ENCODE results near the gene DOCK6.
A peak's percentile ranks its signal among the peaks of the same experiment; 100 is the strongest.

DOCK6 gene

GRCh38 chr19:11268783-11269267 lies 6.5 kb upstream of the DOCK6 start:
- peak; percentile 88; the same call in 1 of the 2 replicates for TF ChIP-seq SIN3A (IDR thresholded peaks at IDR 0.05; ENCODE audit: borderline replicate concordance, insufficient read depth, low read length)
- peak; percentile 83 for TF ChIP-seq FOXP2 (optimal IDR thresholded peaks at IDR 0.05; ENCODE audit: borderline replicate concordance, extremely low read depth, extremely low read length, insufficient read depth)
- peak; percentile 43; the same call in 1 of the 2 replicates for TF ChIP-seq POLR2AphosphoS5 (IDR thresholded peaks at IDR 0.05; ENCODE audit: low read depth, low read length)
- TF ChIP-seq REST (IDR thresholded peaks at IDR 0.05; ENCODE audit: insufficient read depth in 1 of 2, low read depth in 2 of 2, low read length in 2 of 2): peak in 1 of 2 experiments; percentile 74; a peak in 2 of 4 replicates
- TF ChIP-seq TAF1 (IDR thresholded peaks at IDR 0.05; ENCODE audit: borderline replicate concordance, insufficient read depth, low read length): peak; percentile 22; the same call in 1 of the 2 replicates

GRCh38 chr19:11267316-11268085 lies 5.2 kb upstream of the DOCK6 start:
- TF ChIP-seq SIN3A (IDR thresholded peaks at IDR 0.05; ENCODE audit: borderline replicate concordance, insufficient read depth, low read length) (no peak), POLR2AphosphoS5 (IDR thresholded peaks at IDR 0.05; ENCODE audit: low read depth, low read length) (no peak), TAF1 (IDR thresholded peaks at IDR 0.05; ENCODE audit: borderline replicate concordance, insufficient read depth, low read length) (no peak), REST (IDR thresholded peaks at IDR 0.05; ENCODE audit: insufficient read depth in 1 of 2, low read depth in 2 of 2, low read length in 2 of 2) (no peak), FOXP2 (optimal IDR thresholded peaks at IDR 0.05; ENCODE audit: borderline replicate concordance, extremely low read depth, extremely low read length, insufficient read depth) (no peak)

- TF ChIP-seq REST (IDR thresholded peaks at IDR 0.05; ENCODE audit: insufficient read depth in 1 of 2, low read depth in 2 of 2, low read length in 2 of 2) (no peak), TAF1 (IDR thresholded peaks at IDR 0.05; ENCODE audit: borderline replicate concordance, insufficient read depth, low read length) (no peak), FOXP2 (optimal IDR thresholded peaks at IDR 0.05; ENCODE audit: borderline replicate concordance, extremely low read depth, extremely low read length, insufficient read depth) (no peak), POLR2AphosphoS5 (IDR thresholded peaks at IDR 0.05; ENCODE audit: low read depth, low read length) (no peak), SIN3A (IDR thresholded peaks at IDR 0.05; ENCODE audit: borderline replicate concordance, insufficient read depth, low read length) (no peak)
Observed at GRCh38 chr19:11265785-11266236, 3.5 kb upstream of the DOCK6 start.

- TF ChIP-seq POLR2AphosphoS5 (IDR thresholded peaks at IDR 0.05; ENCODE audit: low read depth, low read length): no peak
- no peak for TF ChIP-seq REST (IDR thresholded peaks at IDR 0.05; ENCODE audit: insufficient read depth in 1 of 2, low read depth in 2 of 2, low read length in 2 of 2)
- no peak for TF ChIP-seq TAF1 (IDR thresholded peaks at IDR 0.05; ENCODE audit: borderline replicate concordance, insufficient read depth, low read length)
- no peak for TF ChIP-seq FOXP2 (optimal IDR thresholded peaks at IDR 0.05; ENCODE audit: borderline replicate concordance, extremely low read depth, extremely low read length, insufficient read depth)
- TF ChIP-seq SIN3A (IDR thresholded peaks at IDR 0.05; ENCODE audit: borderline replicate concordance, insufficient read depth, low read length): no peak
Observed at GRCh38 chr19:11265177-11265784, 3.0 kb upstream of the DOCK6 start.
